Stimulated activated CD4-positive, alpha-beta T cell treated with anti-CD3 and anti-CD28 coated beads, Interleukin-2, amount 100 ng/mL, for 24 hours (primary cell): ENCODE measurements around the gene CBX1.
"Not testable (repeated sequence)": the region's sequence is repeated elsewhere in the genome, so short reads cannot be mapped to it uniquely, and the experiment has no call there.

Source experiments
- DNase-seq, 2 donors: peaks; one replicate each; pipeline ENCODE4 v3.0.0-alpha.2; 2020

The CBX1 gene

DNA sequence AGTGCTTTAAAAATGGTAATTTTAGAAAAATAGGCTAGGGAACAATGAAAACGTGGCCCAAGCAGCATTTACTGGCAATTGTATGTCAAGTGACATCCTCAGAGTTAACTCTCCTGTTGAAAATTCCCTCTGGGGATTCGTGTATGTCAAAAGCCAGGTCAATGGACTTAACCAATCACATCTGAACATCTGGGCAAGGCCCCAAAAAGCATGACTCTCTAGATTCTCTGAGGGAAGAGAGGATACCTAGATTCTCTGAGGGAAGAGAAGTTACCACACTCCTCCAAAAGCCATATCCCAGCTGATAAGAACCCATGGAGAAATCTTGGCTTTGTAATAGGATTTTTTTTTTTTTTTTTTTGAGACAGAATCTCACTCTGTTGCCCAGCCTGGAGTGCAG is 29.6 kb downstream of the CBX1 start:
- DNase-seq = no peak

- DNase-seq = no peak
Measured at GRCh38 chr17:48070195-48070594, 31.1 kb downstream of the CBX1 start.

GRCh38 chr17:48068491-48068961 is 32.8 kb downstream of the CBX1 start:
- DNase-seq = no peak

DNA sequence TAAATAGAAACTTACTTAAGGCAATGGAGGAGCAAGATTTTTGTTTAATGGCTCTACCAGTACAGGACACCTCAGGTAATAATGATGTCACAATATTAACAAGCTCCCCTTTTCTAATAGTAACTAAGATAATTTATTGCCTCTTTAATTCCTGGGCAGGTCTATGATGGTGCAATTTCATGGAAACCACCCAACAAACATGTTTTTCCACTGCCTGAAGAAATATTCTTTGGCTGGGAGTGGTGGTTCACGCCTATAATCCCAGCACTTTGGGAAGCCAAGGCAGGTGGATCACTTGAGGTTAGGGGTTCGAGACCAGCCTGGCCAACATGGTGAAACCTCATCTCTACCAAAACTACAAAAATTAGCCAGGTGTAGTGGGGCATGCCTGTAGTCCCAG is 33.5 kb downstream of the CBX1 start:
- DNase-seq = not testable (repeated sequence)

DNA sequence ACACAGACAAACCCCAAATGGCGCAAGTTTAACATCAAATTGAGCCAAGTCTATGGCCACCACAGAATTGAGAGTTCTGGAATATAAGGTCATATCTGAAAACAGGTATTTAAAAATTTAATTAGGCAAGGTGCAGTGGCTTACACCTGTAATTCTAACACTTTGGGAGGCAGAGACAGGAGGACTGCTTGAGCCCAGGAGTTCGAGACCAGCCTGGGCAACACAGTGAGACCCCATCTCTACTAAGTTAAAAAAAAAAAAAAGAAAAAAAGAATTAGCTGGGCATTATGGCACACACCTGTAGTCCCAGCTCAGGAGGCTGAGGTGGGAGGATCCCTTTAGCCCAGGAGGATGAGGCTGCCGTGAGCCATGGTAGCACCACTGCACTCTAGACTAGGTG is 34.0 kb downstream of the CBX1 start:
- DNase-seq = no peak

- DNase-seq = no peak
Measured at GRCh38 chr17:48066656-48067055, 34.6 kb downstream of the CBX1 start.

DNA sequence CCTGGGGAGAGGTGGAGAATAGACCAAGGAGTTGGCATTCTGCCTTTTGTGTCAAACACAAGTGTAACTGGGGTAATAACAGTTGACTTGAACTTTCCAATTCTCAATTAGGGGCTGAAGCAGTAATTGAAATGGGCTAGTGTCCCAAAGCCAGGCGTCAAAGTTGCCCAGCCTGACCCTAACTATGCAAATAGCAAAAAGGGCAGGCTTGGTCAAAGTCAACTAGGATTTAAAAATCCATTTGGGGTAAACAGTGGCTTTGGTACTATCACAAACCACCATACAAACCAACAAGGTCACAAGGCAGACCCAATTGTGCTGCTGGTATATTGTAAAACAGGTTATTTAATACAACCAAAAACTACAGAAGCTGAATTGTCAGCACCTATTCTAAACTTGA is 35.1 kb downstream of the CBX1 start:
- DNase-seq = no peak

DNA sequence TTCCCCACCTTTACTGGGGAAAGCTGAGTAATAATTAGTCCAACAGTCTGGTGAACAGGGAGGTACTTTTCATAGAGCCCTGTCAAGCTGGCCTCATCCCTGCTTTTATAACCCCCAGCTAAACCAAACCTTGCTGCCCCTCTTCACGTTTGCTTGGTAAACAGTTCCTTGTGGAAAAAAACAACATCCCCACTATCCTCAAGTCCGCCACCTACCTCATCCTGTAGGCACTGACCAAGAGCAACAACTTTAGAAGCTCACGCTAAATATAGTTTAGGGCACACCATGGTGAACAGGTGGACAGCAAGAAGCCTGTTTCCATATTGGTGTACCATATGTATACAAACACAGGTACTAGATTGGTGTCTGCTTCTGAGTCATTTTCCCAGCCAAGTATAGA is 36.6 kb downstream of the CBX1 start:
- no peak for DNase-seq

DNA sequence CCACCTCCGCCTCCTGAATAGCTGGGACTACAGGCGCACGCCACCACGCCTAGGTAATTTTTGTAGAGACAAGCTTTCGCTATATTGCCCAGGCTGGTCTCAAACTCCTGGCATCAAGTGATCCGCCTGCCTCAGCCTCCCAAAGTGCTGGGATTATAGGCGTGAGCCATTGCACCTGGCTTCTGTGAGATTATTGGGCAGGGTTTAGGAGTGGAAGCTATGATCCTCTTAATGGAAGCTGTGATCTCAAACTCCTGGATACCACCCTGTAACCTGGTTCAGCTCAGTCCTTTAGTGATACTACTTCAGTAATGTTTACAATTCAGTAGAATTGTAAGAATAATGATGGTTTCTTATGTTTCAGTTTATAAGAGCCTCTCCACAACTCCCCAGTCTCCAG is 39.0 kb downstream of the CBX1 start:
- DNase-seq = no peak

GRCh38 chr17:48060249-48060648 is 41.0 kb downstream of the CBX1 start:
- DNase-seq = no peak

GRCh38 chr17:48059125-48059668 is 42.1 kb downstream of the CBX1 start:
- DNase-seq = no peak

- DNase-seq = no peak
Measured at GRCh38 chr17:48058393-48059124, 42.7 kb downstream of the CBX1 start.

DNA sequence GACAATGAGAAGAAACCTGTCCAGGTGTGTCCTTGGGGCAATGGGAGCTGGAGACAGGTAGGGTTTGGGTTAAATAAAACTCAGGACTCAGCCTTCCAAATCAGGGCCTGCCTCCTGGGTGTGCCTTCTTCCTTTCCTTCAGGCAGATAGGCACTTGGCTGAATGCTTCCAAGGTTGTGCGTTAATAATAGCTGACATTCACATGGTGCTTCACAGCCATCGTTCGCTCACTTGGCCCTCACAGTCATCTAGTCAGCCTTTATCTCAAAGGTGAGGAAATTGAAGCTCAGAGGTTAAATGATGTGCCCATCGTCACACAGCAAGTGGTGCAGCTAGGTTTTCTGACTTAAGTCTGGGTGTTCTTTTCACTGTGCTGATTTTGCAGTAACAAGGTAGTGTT is 43.7 kb downstream of the CBX1 start:
- no peak for DNase-seq

DNA sequence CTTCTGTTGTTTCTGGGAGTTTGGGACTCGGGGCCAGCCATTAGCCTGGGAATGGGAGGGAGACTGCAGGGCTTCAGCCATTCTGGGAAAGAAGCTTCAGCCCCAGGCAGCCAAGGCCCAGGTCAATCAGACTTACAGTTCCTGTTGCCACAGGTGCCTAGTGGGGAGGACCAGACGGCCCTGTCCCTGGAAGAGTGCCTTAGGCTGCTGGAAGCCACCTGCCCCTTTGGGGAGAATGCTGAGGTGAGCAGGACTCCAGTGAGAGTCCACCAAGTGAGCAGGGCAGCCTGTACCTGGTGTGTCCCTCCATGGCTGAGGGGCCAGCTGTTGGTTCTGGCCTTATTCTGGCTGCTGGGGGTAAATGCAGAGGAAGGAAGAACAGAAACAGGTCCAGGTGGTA is 44.4 kb downstream of the CBX1 start:
- DNase-seq = no peak

GRCh38 chr17:48056246-48056745 is 45.0 kb downstream of the CBX1 start:
- no peak for DNase-seq

- DNase-seq = peak; percentile 54 to 57
Measured at GRCh38 chr17:48055531-48056245, 45.6 kb downstream of the CBX1 start.

- no peak for DNase-seq
Measured at GRCh38 chr17:48054238-48055185, 46.8 kb downstream of the CBX1 start.

DNA sequence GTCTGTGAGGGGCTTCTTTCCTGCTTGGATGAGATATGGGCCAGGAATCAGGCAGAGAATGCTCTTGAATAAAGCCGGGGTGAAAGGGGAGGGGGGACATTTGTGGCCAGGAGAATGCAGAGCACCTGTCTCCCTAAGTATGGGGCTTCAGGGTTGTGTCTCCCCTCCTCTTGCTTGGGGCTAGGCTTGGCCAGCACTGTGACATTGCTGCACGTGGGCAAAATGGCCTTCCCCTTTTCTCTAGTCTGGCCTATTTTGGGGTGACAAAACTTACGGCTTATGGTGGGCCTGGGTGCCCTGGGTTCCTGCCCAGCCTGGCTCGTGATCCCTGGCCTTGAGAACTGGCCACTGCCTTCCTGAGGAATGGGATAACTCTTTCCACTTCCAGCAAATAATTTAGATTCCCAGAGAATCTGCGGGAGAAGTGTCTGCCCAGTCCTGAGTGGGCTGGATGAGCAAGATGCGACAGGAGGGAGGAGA is 47.5 kb downstream of the CBX1 start:
- no peak for DNase-seq

- no peak for DNase-seq
Measured at GRCh38 chr17:48052956-48053757, 48.1 kb downstream of the CBX1 start.

GRCh38 chr17:48051706-48052486 is 49.4 kb downstream of the CBX1 start:
- DNase-seq = no peak

DNA sequence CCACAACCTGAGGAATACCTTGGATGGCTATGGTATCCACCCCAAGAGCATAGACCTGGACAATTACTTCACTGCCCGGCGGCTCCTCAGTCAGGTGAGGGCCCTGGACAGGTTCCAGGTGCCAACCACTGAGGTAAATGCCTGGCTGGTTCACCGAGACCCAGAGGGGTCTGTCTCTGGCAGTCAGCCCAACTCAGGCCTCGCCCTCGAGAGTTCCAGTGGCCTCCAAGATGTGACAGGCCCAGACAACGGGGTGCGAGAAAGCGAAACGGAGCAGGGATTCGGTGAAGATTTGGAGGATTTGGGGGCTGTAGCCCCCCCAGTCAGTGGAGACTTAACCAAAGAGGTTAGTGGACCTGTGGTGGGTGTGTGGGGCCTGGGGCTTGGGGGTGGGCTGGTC is 50.0 kb downstream of the CBX1 start:
- no peak for DNase-seq
